GM12878 (cell line): ENCODE data around the gene CYP26B1. TPM values are rescaled to one million over a fixed set of nuclear protein-coding genes. Genes with fewer than 3 reads are reported as not detected.

Experiments
- ATAC-seq: fragments of 200-7000 bp; cut with Tn5 transposase; 3 replicates; pipeline ENCODE4 v1.9.1; 2020; ENCODE audit warnings: mild to moderate bottlenecking, moderate library complexity
- BruUV-seq: library from RNA; stranded (reverse); fragments of 400-500 nt; replicated peaks from 2 replicates; lab custom pipeline; 2021; lab: Mats Ljungman, UMichigan
- CTCF ChIA-PET: fragments of 300-600 bp; sonication (Branson Sonifier 250); formaldehyde crosslinking; extraction: SDS; loops from one replicate; lab custom pipeline; 2021; ENCODE audit warnings: inconsistent platforms; lab: Yijun Ruan, JAX
- POLR2A ChIA-PET: fragments of 350-600 bp; formaldehyde crosslinking; extraction: SDS; loops from one replicate; lab custom pipeline; 2021; ENCODE audit warnings: inconsistent platforms; lab: Charles Lee
- RAD21 ChIA-PET: fragments of 300-600 bp; sonication (Branson Sonifier 250); formaldehyde crosslinking; loops from one replicate; lab custom pipeline; 2023; ENCODE audit warnings: antibody characterized with exemption; ENCODE audit not compliant: unreplicated experiment; lab: Charles Lee
- SMC1A ChIA-PET: fragments of 300-600 bp; sonication (Branson Sonifier 250); formaldehyde crosslinking; loops from one replicate; lab custom pipeline; 2023; ENCODE audit not compliant: unreplicated experiment, uncharacterized antibody; lab: Charles Lee
- DNase-seq: peaks from one replicate; pipeline ENCODE4 v3.0.0-alpha.2; 2011; ENCODE audit warnings: low read depth, low spot score
- FAIRE-seq: peaks from 3 replicates; lab custom pipeline; 2011; peaks lifted over from hg19 to GRCh38; lab: Jason Lieb, UNC
- H2AFZ ChIP-seq: 2 replicates; pipeline ENCODE4 v1.6.0; 2011; ENCODE audit warnings: low read depth, low read length, control low read depth; ENCODE audit not compliant: control insufficient read depth
- H3K27ac ChIP-seq: 2 replicates; pipeline ENCODE4 v1.5.1; 2011; ENCODE audit warnings: control low read depth; ENCODE audit not compliant: control insufficient read depth, insufficient read depth
- H3K27me3 ChIP-seq, 2 experiments: replicated peaks in 1 of 2; 2 replicates each; pipeline versions ENCODE4 v1.6.0 to v1.6.1; 2011; ENCODE audit warnings: low read length in 1 of 2; ENCODE audit not compliant: control insufficient read depth in 2 of 2, insufficient read depth in 2 of 2
- H3K36me3 ChIP-seq, 2 experiments: 2 replicates each; pipeline ENCODE4 v1.5.1; 2011; ENCODE audit warnings: low read length in 1 of 2; ENCODE audit not compliant: control insufficient read depth in 2 of 2, insufficient read depth in 2 of 2
- H3K4me1 ChIP-seq: 2 replicates; pipeline ENCODE4 v1.6.1; 2011; ENCODE audit warnings: mild to moderate bottlenecking, low read length, moderate library complexity, mixed read lengths; ENCODE audit not compliant: control insufficient read depth, insufficient read depth
- H3K4me2 ChIP-seq: 2 replicates; pipeline ENCODE4 v1.6.0; 2011; ENCODE audit warnings: control low read depth; ENCODE audit not compliant: control insufficient read depth, insufficient read depth
- H3K4me3 ChIP-seq: fragments of 200-600 bp; sonication (generic); 2 replicates; pipeline ENCODE4 v1.5.1; 2016
- H3K79me2 ChIP-seq: 2 replicates; pipeline ENCODE4 v1.6.0; 2011; ENCODE audit warnings: low read length; ENCODE audit not compliant: control insufficient read depth, insufficient read depth
- H3K9ac ChIP-seq: 2 replicates; pipeline ENCODE4 v1.8.0; 2011; ENCODE audit warnings: low read length, control low read depth, mixed read lengths; ENCODE audit not compliant: control insufficient read depth, insufficient read depth
- H3K9me3 ChIP-seq: replicated peaks from 3 replicates; pipeline ENCODE4 v1.5.1; 2011; ENCODE audit warnings: mild to moderate bottlenecking, low read length; ENCODE audit not compliant: control insufficient read depth, insufficient read depth
- H4K20me1 ChIP-seq: 2 replicates; pipeline ENCODE4 v1.6.0; 2011; ENCODE audit not compliant: control insufficient read depth, insufficient read depth
- CBX5 ChIP-seq: sonication (generic); IDR thresholded peaks from 2 replicates; pipeline ENCODE4 v1.6.1; 2016; ENCODE audit warnings: low read depth, moderate library complexity, mild to moderate bottlenecking, inconsistent platforms
- ETV6 ChIP-seq, 2 experiments: fragments of 450-650 bp in 1 of 2; IDR thresholded peaks in 1 of 2; conservative IDR thresholded peaks in 1 of 2; 2 replicates each; pipeline ENCODE4 v1.6.1; 2014; ENCODE audit warnings: antibody characterized with exemption in 1 of 2, borderline replicate concordance in 1 of 2, low read depth in 1 of 2, mild to moderate bottlenecking in 1 of 2, moderate library complexity in 1 of 2
- HCFC1 ChIP-seq: fragments of 150-350 bp; IDR thresholded peaks from 2 replicates; pipeline ENCODE4 v1.6.1; 2014; ENCODE audit warnings: low read length
- NFIC ChIP-seq: IDR thresholded peaks from 2 replicates; pipeline ENCODE4 v1.6.1; 2012; ENCODE audit warnings: low read depth, mild to moderate bottlenecking, inconsistent platforms, low read length, moderate library complexity
- SIX5 ChIP-seq: IDR thresholded peaks from 2 replicates; pipeline ENCODE4 v1.6.1; 2011; ENCODE audit warnings: mild to moderate bottlenecking, low read depth, low read length, moderate library complexity; ENCODE audit not compliant: severe bottlenecking
- SPI1 ChIP-seq: IDR thresholded peaks from 2 replicates; pipeline ENCODE4 v1.6.1; 2011; ENCODE audit warnings: low read depth, mild to moderate bottlenecking, low read length, moderate library complexity, borderline replicate concordance; ENCODE audit not compliant: insufficient read depth
- SREBF1 ChIP-seq: IDR thresholded peaks from 2 replicates; pipeline ENCODE4 v1.6.1; 2012; ENCODE audit warnings: mild to moderate bottlenecking, low read length
- TCF7 ChIP-seq: IDR thresholded peaks from 2 replicates; pipeline ENCODE4 v1.6.1; 2014; ENCODE audit warnings: antibody characterized with exemption, borderline replicate concordance
- WGBS: methylation state at CpG from one replicate; pipeline ENCODE4 v1.1.6; 2016; ENCODE audit warnings: low lambda C conversion rate; ENCODE audit not compliant: insufficient replicate concordance, insufficient coverage; ENCODE audit errors: missing lambda C conversion rate; 5-methylcytosine and 5-hydroxymethylcytosine counted together
- in situ Hi-C: fragments of 300-500 bp; cut with MboI; formaldehyde crosslinking; loops from 9 replicates; pipeline ENCODE4 v1.14.3; 2018; ENCODE audit warnings: mixed read lengths
- intact Hi-C: fragments of 100-400 bp; cut with micrococcal nuclease; formaldehyde crosslinking; loops from one replicate; pipeline ENCODE4 v1.14.2; 2022; ENCODE audit not compliant: unreplicated experiment
- polyA plus RNA-seq, 11 experiments: library from polyadenylated mRNA; depleted of rRNA in 4 of 11; unstranded in 6 of 11; stranded (reverse) in 5 of 11; fragments of >200 nt; fragmentation: Nextera tagmentation in 4 of 11; fragmentation: Illumina TruSeq in 1 of 11; extraction: Ambion mirVana in 4 of 11; extraction: Trizol in 1 of 11; gene quantifications; 1 replicate in 1 of 11; 2 replicates in 10 of 11; pipeline versions ENCODE4 v1.2.1 to v1.2.3, GENCODE V29; 2011 to 2016; ENCODE audit warnings: inconsistent platforms in 2 of 11, missing spikeins in 2 of 11, low read depth in 1 of 11
- total RNA-seq, 4 experiments: library from RNA; depleted of rRNA in 3 of 4; stranded (reverse); fragments of >200 nt in 3 of 4; fragmentation: Illumina TruSeq in 1 of 4; extraction: Trizol in 1 of 4; gene quantifications; 2 replicates each; pipeline versions ENCODE4 v1.2.1 to v1.2.3, GENCODE V29; 2013 to 2021
- TF ChIP-seq, protein P1 (sequence below): IDR thresholded peaks from 2 replicates; pipeline ENCODE4 v1.6.1; 2012; ENCODE audit warnings: low read depth, low read length, improper control_type of control experiment
- TF ChIP-seq, protein P2 (sequence below): IDR thresholded peaks from 2 replicates; pipeline ENCODE4 v1.6.1; 2012; ENCODE audit warnings: low read length, inconsistent platforms
- TF ChIP-seq, protein P3 (sequence below): fragments of 150-350 bp; IDR thresholded peaks from 2 replicates; pipeline ENCODE4 v1.6.1; 2014; ENCODE audit warnings: mild to moderate bottlenecking, low read depth, low read length

CYP26B1 gene
- total and polyA plus RNA-seq, 10 of the 15 experiments (the other 5 are each of a cell fraction or from before 2014, with no cell fraction given) = not detected

DNA sequence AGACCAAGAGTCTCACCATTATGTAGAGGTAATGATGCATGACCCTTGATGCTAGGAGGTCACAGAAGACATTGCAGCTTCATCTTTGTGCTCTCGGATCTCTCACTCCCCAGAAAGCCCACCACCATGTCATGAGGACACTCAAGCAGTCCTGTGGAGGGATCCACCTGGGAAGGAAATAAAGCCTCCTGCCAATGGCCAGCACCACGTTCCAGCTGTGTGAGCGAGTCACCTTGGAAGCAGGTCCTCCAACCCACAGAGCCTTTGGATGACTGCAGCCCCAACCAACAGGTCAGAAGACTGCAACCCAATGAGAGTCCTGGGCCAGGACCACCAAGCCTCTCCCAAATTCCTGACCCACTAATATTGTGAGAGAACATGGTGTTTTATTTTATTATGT lies 38.4 kb downstream of the CYP26B1 start:
- BruUV-seq = no TSS peak
- intact Hi-C loops (no loop called here), in situ Hi-C loops (no loop called here)
- Histone ChIP-seq H3K27ac (no peak overlapping the region), H3K36me3 (no peaks in the 10 kb centered on the region), H3K79me2 (no peaks in the 10 kb centered on the region), H4K20me1 (no peaks in the 10 kb centered on the region), H3K4me1 (no peaks in the 10 kb centered on the region), H3K9ac (no peak overlapping the region), H2AFZ (no peak overlapping the region), H3K4me3 (no peak overlapping the region), H3K27me3 (no peaks in the 10 kb centered on the region), H3K9me3 (no peaks in the 10 kb centered on the region), H3K4me2 (no peak overlapping the region)
- DNase-seq = no peak
- FAIRE-seq = no peak
- SMC1A ChIA-PET = no interaction called here
- CTCF ChIA-PET = interaction anchor here (1.5 kb wide), 1 partner anchor 185 kb away, joined by 3 read pairs; no protein-coding TSS in a partner anchor
- RAD21 ChIA-PET = no interaction called here
- ATAC-seq = no peak
- TF ChIP-seq NFIC (no peak), TCF7 (no peak), SPI1 (no peak), HCFC1 (no peak), SIX5 (no peak), SREBF1 (no peak), ETV6 (conservative IDR thresholded peaks at IDR 0.05 in 1 of 2, IDR thresholded peaks at IDR 0.05 in 1 of 2; ENCODE audit: borderline replicate concordance in 1 of 2, low read depth in 1 of 2) (no peak), CBX5 (no peak)
- TF ChIP-seq, protein P1, sequence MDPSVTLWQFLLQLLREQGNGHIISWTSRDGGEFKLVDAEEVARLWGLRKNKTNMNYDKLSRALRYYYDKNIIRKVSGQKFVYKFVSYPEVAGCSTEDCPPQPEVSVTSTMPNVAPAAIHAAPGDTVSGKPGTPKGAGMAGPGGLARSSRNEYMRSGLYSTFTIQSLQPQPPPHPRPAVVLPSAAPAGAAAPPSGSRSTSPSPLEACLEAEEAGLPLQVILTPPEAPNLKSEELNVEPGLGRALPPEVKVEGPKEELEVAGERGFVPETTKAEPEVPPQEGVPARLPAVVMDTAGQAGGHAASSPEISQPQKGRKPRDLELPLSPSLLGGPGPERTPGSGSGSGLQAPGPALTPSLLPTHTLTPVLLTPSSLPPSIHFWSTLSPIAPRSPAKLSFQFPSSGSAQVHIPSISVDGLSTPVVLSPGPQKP = no peak
- TF ChIP-seq, protein P2, sequence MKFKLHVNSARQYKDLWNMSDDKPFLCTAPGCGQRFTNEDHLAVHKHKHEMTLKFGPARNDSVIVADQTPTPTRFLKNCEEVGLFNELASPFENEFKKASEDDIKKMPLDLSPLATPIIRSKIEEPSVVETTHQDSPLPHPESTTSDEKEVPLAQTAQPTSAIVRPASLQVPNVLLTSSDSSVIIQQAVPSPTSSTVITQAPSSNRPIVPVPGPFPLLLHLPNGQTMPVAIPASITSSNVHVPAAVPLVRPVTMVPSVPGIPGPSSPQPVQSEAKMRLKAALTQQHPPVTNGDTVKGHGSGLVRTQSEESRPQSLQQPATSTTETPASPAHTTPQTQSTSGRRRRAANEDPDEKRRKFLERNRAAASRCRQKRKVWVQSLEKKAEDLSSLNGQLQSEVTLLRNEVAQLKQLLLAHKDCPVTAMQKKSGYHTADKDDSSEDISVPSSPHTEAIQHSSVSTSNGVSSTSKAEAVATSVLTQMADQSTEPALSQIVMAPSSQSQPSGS = no peak
- TF ChIP-seq, protein P3, sequence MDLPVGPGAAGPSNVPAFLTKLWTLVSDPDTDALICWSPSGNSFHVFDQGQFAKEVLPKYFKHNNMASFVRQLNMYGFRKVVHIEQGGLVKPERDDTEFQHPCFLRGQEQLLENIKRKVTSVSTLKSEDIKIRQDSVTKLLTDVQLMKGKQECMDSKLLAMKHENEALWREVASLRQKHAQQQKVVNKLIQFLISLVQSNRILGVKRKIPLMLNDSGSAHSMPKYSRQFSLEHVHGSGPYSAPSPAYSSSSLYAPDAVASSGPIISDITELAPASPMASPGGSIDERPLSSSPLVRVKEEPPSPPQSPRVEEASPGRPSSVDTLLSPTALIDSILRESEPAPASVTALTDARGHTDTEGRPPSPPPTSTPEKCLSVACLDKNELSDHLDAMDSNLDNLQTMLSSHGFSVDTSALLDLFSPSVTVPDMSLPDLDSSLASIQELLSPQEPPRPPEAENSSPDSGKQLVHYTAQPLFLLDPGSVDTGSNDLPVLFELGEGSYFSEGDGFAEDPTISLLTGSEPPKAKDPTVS = no peak
- POLR2A ChIA-PET = no interaction called here
- 16% methylated on average over 3 of the region's 3 CpGs for WGBS
